ENCODE measurements around the gene TNIK.

TNIK gene

GRCh38 chr3:171044384-171044783 is 415.8 kb downstream of the TNIK start:
- no peak for DNase-seq
- Mint-ChIP-seq H3K4me1 (no peaks in the 10 kb centered on the region), H3K9me3 (no peaks in the 10 kb centered on the region), H3K36me3 (ENCODE audit: low read depth) (no peaks in the 10 kb centered on the region), H3K4me3 (no peak overlapping the region), H3K27ac (no peak overlapping the region), H3K27me3 (ENCODE audit: low read depth, poor library complexity) (no peaks in the 10 kb centered on the region)
- TF ChIP-seq CTCF (IDR thresholded peaks at IDR 0.05), result no peak

GRCh38 chr3:171039674-171040073 is 420.5 kb downstream of the TNIK start:
- Mint-ChIP-seq H3K36me3 (ENCODE audit: low read depth) (no peaks in the 10 kb centered on the region), H3K4me1 (no peaks in the 10 kb centered on the region), H3K27ac (no peak overlapping the region), H3K27me3 (ENCODE audit: low read depth, poor library complexity) (peaks cover 8% of the 10 kb centered on the region), H3K4me3 (no peak overlapping the region), H3K9me3 (no peaks in the 10 kb centered on the region)
- no peak for DNase-seq
- TF ChIP-seq CTCF (IDR thresholded peaks at IDR 0.05), result no peak

- no peaks in the 10 kb centered on the region for H3K36me3 Mint-ChIP-seq (ENCODE audit: low read depth)
- no peaks in the 10 kb centered on the region for H3K4me1 Mint-ChIP-seq
- DNase-seq, result no peak
- H3K4me3 Mint-ChIP-seq, result no peak overlapping the region
- no peak overlapping the region for H3K27ac Mint-ChIP-seq
- TF ChIP-seq CTCF (IDR thresholded peaks at IDR 0.05), result no peak
- H3K9me3 Mint-ChIP-seq, result no peaks in the 10 kb centered on the region
- H3K27me3 Mint-ChIP-seq (ENCODE audit: low read depth, poor library complexity), result peaks cover 14% of the 10 kb centered on the region
These were observed 421.9 kb downstream of the TNIK start for GRCh38 chr3:171038342-171038741.

- H3K4me1 Mint-ChIP-seq, result no peaks in the 10 kb centered on the region
- H3K4me3 Mint-ChIP-seq, result no peak overlapping the region
- no peaks in the 10 kb centered on the region for H3K27me3 Mint-ChIP-seq (ENCODE audit: low read depth, poor library complexity)
- H3K27ac Mint-ChIP-seq, result no peak overlapping the region
- H3K9me3 Mint-ChIP-seq, result no peaks in the 10 kb centered on the region
- TF ChIP-seq CTCF (IDR thresholded peaks at IDR 0.05), result no peak
- no peaks in the 10 kb centered on the region for H3K36me3 Mint-ChIP-seq (ENCODE audit: low read depth)
- no peak for DNase-seq
These were observed 431.4 kb downstream of the TNIK start for GRCh38 chr3:171028779-171029232.

GRCh38 chr3:171028025-171028778 is 432.0 kb downstream of the TNIK start:
- no peaks in the 10 kb centered on the region for H3K9me3 Mint-ChIP-seq
- no peaks in the 10 kb centered on the region for H3K36me3 Mint-ChIP-seq (ENCODE audit: low read depth)
- H3K4me1 Mint-ChIP-seq, result no peaks in the 10 kb centered on the region
- TF ChIP-seq CTCF (IDR thresholded peaks at IDR 0.05), result no peak
- peak; percentile 8 for DNase-seq
- H3K27me3 Mint-ChIP-seq (ENCODE audit: low read depth, poor library complexity), result no peaks in the 10 kb centered on the region
- H3K27ac Mint-ChIP-seq, result no peak overlapping the region
- H3K4me3 Mint-ChIP-seq, result no peak overlapping the region
